Activated CD4-positive, alpha-beta T cell treated with anti-CD3 and anti-CD28 coated beads for 4 hours (primary cell): ENCODE measurements around the gene ZNF143.
"Not testable (repeated sequence)": the region's sequence is repeated elsewhere in the genome, so short reads cannot be mapped to it uniquely, and the experiment has no call there.

Source experiments
- DNase-seq, 2 donors: peaks; one replicate each; pipeline ENCODE4 v3.0.0-alpha.2; 2020

The ZNF143 gene

DNA sequence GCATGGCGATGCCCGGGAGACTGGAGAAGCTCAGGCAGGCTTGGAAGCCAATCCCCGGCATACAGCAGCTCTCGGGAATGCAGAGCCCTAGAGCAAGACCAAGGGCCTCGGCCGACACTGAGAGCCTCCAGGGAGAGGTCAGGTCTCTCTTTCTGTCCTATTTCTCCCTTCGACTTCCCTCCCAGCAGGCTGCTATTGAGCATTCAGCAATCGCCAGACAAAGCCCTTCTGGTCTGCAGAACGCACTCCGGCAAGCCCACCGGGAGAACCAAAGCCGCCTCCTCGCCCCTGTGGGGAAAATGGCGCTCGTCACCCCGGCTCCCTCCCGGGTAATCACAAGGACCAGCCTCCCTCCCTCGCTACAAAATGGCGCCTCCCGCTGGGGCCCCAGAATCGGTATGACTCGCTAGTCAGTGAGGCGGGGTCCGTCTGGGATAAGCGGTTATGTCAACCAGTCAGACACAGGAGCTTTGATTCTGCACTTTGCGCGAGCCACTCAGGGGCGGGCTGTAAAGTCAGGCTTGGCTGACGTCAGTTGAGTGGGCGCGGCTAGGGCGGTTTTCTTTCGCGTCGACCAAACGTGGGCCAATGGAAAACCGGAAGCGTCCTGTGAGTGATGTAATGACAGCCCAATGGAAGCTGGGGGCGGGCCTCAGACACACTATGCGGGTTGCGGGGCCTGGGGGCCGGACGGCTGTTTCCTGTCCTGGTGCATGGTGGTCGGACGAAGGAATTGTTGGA is at the start of gene ZNF143:
Gene ZNF143 (plus strand): TSS at position 691 of the 741 bp plus-strand sequence. CDS start 10,297 bp downstream, outside the sequence.
- peak; percentile 100 for DNase-seq

- DNase-seq, result no peak
Measured at GRCh38 chr11:9428706-9429105, 32.1 kb upstream of the ZNF143 start.

GRCh38 chr11:9438611-9439010 is 22.2 kb upstream of the ZNF143 start:
- no peak for DNase-seq

DNA sequence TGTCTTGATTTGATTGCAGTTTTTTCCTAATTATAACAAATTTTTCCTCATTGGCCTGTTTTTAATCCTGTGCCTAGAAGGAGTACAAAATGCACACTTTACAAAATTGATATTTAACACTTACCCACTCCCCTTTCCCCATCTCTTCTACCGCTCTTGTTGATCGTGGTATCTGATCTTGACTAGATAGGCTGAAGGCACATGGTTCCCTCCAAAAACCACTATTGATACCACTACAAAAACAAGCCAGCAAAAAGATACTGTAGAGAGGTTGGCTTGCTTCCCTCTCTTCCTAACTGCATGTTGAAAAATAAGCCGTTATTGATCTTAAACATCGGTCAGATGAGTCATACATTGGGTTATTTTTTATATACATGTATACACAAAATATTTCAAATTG is 14.6 kb upstream of the ZNF143 start:
- DNase-seq, result no peak

DNA sequence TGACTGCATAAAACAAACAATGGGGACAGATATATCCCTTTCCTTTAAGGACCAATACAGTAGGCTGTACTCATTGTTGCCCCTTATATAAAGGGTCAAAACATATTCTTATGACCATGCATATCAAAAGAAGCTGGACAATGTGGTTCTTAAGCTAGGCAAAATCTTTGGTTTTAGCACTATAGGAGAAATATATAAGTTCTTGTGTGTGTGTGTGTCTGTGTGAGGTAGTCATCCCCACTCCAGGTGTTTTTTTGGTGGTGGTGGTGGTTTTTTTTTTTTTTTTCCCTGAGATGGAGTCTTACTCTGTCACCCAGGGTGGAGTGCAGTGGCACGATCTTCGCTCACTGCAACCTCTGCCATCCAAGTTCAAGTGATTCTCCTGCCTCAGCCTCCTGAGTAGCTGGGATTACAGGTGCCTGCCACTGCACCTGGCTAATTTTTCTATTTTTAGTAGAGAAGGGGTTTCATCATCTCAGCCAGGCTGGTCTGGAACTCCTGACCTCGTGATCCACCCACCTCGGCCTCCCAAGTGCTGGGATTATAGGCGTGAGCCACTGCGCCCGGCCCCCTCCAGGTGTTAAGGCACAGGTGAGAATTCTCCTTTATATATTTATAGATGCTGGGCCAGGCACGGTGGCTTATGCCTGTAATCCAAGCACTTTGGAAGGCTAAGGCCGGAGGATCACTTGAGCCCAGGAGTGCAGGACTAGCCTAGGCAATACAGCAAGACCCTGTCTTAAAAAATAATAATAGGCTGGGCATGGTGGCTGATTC is 12.0 kb upstream of the ZNF143 start:
- no peak for DNase-seq

GRCh38 chr11:9452023-9452422 is 8.8 kb upstream of the ZNF143 start:
- not testable (repeated sequence) for DNase-seq

- DNase-seq, result no peak
Measured at GRCh38 chr11:9455722-9456121, 5.1 kb upstream of the ZNF143 start.

DNA sequence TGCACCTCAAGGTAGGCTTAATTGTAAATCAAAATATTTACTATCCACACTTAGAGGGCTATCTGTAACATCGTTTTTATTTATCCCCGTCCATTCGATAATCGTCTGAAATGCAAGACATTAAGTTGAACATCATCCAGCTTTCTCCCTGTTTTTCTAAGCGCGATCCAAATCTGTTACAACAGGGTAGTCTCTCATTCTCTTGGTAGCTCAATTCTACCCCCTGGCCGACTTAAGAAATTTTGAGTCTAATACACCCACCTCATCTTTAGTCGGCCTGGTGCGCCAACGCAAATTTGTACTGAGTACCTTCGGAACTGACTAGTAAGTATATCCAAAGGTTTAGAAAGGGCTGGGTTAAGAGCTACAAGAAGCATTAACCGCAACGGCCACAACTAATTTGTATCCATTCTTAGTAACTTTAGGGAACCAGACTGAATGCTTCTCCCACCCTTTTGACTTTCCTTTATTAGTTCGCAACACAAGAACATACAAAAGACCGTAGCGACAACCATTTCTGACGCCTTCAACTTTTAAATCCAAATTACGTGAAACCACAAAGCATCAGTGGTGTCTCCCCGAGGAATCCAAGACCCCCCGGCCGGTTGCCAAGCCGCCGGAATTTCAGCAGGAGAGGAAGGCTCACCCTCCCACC is 1.0 kb upstream of the ZNF143 start:
- peak; percentile 49 to 55 for DNase-seq

GRCh38 chr11:9461063-9461759 is 399 bp downstream of the ZNF143 start:
- DNase-seq, result peak; percentile 72 to 77

DNA sequence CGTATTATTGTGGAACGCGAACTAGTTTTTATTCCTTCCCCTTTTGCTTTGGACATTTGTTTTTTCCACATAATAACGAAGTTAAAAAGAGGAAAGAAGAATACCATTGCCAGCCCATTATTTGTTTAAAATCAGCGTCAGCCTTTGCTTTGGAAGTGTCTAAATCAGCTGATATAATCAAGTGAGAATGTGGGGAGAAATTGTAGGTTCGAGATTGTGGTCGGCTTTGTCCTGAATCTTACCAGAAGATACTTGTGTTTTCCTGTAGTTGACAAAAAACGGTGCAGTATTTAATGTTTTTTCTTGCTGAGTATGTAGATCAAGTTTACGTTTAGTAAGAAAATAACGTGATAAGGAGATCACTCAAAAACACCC is 935 bp downstream of the ZNF143 start:
- no peak for DNase-seq

DNA sequence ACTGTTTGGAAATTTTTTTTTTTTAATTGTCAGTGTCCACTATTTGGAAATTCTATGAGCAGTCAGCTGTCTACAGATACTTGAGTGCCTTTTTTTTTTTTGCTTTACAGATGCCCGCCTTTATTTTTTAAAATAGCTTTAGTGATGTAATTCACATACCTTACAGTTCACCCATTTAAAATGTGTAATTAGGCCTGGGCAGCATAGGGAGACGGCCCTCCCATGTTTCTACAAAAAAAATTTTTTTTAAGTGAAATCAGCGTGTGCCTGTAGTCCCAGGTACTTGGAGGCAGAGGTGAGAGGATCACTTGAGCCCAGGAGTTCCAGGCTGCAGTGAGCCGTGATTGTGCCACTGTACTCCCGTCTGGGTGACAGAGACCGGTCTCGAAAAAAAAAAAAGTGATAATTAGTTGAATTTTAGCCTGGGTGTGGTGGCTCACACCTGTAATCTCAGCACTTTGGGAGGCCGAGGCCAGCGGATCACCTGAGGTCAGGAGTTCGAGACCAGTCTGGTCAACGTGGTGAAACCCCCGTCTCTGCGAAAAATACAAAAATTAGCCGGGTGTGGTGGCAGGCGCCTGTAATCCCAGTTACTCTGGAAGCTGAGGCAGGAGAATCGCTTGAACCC is 1.5 kb downstream of the ZNF143 start:
- DNase-seq, result no peak

GRCh38 chr11:9462806-9463537 is 2.2 kb downstream of the ZNF143 start:
- no peak for DNase-seq

DNA sequence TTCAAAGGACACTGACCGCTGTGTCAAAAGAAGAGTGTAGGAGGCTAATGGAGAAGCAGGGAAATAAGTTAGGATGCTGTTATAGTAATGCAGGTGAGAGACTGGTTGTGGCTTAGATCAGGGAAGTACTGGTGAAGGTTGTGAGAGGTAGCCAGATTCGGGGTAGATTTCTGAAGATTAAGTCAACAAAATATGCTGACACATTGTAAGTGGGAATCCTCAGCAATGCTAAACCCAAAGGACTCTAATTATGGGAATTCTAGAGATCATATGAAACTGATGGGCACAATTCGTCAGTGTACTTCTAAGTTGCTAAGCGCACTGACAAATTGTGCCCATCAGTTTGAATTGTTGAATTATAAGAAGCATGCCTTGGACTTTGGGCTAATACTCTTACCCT is 10.0 kb downstream of the ZNF143 start:
- DNase-seq, result no peak

GRCh38 chr11:9473408-9473807 is 12.6 kb downstream of the ZNF143 start:
- DNase-seq, result no peak

DNA sequence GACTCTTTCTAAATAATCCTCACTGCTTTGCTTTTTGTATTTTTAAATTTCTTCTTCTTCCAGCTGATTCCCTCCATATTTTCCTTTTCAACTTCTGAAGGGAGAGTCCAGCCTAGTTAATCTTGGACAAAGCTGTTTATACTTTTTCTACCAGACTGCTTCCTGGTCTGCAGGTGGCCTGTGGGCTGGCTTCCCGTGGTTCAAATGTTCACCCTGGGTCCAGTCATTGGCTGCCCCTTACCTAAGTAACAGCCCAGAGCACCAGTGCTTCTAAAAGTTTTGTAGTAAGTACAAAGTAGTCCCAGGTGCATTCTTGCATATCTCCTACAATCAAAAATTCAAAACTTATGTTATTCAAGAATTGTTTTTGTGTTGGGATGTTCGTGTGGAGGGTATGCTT is 19.1 kb downstream of the ZNF143 start:
- DNase-seq, result no peak

- DNase-seq, result no peak
Measured at GRCh38 chr11:9489080-9489765, 28.4 kb downstream of the ZNF143 start.

- no peak for DNase-seq
Measured at GRCh38 chr11:9490376-9490775, 29.6 kb downstream of the ZNF143 start.

- no peak for DNase-seq
Measured at GRCh38 chr11:9493492-9493891, 32.7 kb downstream of the ZNF143 start.

DNA sequence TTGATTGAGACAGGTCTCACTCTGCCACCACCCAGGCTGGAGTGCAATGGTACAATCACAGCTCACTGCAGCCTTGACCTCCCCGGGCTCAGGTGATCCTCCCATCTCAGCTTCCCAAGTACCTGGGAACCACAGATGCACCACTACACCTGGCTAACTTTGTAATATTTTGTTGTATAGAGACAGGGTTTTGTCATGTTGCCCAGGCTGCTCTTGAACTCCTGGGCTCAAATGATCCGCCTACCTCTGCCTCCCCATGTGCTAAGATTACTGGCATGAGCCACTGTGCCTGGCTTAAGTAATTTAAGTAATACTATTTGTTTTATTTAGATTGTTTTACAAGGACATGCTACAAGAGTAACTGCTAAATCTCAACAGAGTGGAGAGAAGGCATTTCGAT is 33.5 kb downstream of the ZNF143 start:
- no peak for DNase-seq

- DNase-seq, result no peak
Measured at GRCh38 chr11:9495803-9496514, 35.1 kb downstream of the ZNF143 start.
